Cardiac septum (tissue), 1 donor: ENCODE measurements around the gene PFDN1. TPM values are rescaled to one million over a fixed set of nuclear protein-coding genes. Genes with fewer than 3 reads are reported as not detected.
"Not testable (repeated sequence)": the region's sequence is repeated elsewhere in the genome, so short reads cannot be mapped to it uniquely, and the experiment has no call there.

Experiments
- DNase-seq: peaks from one replicate; pipeline ENCODE4 v3.0.0-alpha.2; 2020; ENCODE audit warnings: low spot score
- intact Hi-C: fragments of 100-400 bp; cut with DNase I; formaldehyde crosslinking; loops from one replicate; pipeline ENCODE4 v1.14.0; 2022
- long read RNA-seq: library from polyadenylated mRNA; unstranded; transcript quantifications from one replicate; pipeline ENCODE4 v2.0.0, GENCODE V29; 2021
- total RNA-seq: library from RNA; stranded (reverse); fragmentation: NEBNext Ultra II Directional; extraction: Animal tissue kit (Norgen Biotek cat#: 25700); gene quantifications from one replicate; pipeline ENCODE4 v1.2.1, GENCODE V29; 2021
- donor health status: DM: no; HTN: no; CAD: no.

PFDN1 gene, protein sequence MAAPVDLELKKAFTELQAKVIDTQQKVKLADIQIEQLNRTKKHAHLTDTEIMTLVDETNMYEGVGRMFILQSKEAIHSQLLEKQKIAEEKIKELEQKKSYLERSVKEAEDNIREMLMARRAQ
- total RNA-seq, result 71.7 TPM
- long read RNA-seq, transcript PFDN1-202 (3 exons, 787 nt), result minor isoform, 6 of 121 reads
- long read RNA-seq, transcript PFDN1-203 (3 exons, 1,091 nt), result minor isoform, 5 of 121 reads
- long read RNA-seq, transcript PFDN1-201 (4 exons, 1,352 nt), result major isoform, 103 of 121 reads
- long read RNA-seq, partial matches to known transcripts, result 0 of 121 reads
- long read RNA-seq, other reads (novel, unspliced or antisense), result 6 of 121 reads

DNA sequence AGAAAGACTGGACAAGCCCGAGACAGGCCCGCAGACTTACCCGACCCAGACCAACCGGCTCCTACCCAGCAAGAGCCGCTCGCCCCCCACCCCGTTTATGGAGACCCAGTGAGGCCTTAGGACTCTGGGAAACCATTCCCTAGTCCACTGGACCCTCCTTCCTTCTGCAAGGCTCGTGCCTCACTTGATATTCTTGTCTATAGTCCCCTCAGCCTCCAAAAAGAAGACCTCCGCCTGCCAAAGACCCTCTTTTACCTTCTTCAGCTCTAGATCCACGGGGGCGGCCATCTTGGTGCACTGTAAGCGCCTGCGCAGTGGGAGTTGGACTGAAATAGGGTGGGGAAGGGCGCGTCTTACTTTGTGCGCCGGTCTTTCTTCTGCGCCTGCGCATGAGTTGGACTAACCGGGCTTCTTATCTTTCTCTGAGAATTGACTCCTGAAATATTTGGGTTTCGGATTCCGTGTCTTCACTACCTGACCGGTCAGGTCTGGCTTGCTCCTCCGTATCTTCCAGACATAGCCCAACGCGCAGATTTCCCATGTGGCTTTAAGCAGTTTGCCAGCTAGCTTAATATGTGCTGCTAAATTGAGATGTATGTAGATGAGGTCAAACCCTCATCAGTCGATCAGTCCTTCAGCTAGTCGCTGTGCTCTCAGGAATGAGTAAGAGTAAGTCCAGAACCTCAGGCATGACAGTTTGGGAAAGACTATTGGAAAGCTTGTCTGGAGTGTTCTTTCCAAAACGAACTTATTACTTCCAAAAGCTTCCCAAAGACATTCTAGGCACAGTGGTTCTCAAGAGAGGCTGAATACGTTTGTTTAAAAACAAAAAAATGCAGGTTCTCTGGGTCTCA lies at the start of gene PFDN1:
TSS of gene PFDN1 (minus strand) at position 316 of the 854 bp plus-strand sequence. CDS start at position 288, 28 bp downstream.
- intact Hi-C loops, result no loop called here
- DNase-seq, result peak; percentile 96

- no peak for DNase-seq
- intact Hi-C loops, result loop anchor here (1.0 to 10.0 kb wide), 2 partner anchors 107 to 277 kb away; no protein-coding TSS in a partner anchor
Observed at GRCh38 chr5:140351609-140352334, 48.9 kb upstream of the PFDN1 start.

DNA sequence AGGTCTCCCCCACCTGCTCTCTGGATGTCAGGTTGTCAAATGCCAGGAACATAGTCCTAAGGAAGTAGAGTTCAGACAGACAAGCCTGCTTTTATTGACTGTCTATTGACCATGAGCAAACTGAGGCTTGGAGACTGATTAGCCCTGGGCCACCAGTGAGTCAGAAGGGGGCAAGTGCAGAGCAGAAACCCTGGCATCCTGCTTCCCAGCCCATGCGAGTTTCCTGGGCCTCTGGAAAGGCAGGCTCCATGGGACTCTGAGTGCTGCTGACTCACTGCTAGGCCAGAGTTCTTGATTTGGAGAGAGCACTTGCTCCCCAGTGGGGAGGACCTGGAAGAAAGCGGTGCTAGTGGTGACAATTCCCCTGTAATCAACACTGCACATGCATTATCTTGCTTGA lies 46.3 kb upstream of the PFDN1 start:
- DNase-seq, result no peak
- intact Hi-C loops, result loop anchor here (5.0 kb wide), 1 partner anchor 172 kb away; the partner anchor contains the start of gene CYSTM1

GRCh38 chr5:140348104-140348503 lies 45.2 kb upstream of the PFDN1 start:
- intact Hi-C loops, result loop anchor here (5.0 kb wide), 1 partner anchor 171 kb away; the partner anchor contains the start of gene CYSTM1
- peak; percentile 53 for DNase-seq

- peak; percentile 62 for DNase-seq
- intact Hi-C loops, result loop anchor here (2.0 to 5.0 kb wide), 2 partner anchors 51 to 170 kb away; partner anchors contain the start of gene CYSTM1
Observed at GRCh38 chr5:140347360-140347759, 44.5 kb upstream of the PFDN1 start.

DNA sequence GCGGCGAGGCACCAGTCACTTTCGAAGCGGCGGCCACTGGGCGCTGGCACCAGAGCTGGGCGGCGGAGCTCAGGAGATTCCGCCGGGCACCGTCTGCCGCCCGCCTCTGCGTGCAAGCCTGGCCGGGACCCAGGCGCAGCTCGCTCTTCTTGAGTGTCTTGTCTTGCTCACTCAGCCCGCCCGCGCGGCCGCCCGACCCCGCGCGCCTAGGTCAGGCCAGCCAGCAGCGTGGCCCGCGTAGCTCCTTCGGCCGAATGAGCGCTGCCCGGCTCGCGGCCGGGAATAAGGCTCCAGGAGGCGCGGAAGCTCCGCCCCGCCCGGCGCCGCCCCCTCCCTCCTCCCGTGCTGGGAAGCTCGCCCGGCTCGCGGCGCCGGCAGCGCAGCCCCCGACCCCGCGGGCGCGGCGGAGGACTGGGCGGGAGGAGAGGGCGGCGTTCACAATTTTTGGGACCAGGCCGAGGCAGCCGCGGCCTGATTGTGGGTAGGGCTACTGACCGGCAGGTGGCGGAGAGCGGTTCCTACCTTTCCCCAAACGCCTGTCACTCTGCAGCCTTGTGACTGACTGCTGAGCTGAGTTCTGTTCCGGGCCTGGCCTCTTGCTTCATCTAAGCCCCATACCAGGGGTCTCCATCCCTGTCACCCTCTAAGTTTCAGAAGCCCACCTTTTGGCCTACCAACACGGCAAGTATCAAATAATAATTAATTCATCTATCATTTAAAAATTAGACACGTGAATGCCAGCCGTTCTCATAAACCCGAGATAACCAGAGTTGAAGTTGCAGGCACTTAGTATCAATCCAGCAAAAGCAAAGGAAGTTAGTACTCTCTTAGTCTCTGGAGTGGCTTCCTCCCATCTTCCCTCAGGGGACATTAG lies 43.7 kb upstream of the PFDN1 start, which contains the start of gene HBEGF:
TSS of gene HBEGF (minus strand) at position 256 of the 874 bp plus-strand sequence. CDS start 275 bp downstream, outside the sequence.
- DNase-seq, result peak; percentile 94
- intact Hi-C loops, result loop anchor here (1.0 to 5.0 kb wide), 3 partner anchors 50 to 169 kb away; partner anchors contain the start of gene CYSTM1

DNA sequence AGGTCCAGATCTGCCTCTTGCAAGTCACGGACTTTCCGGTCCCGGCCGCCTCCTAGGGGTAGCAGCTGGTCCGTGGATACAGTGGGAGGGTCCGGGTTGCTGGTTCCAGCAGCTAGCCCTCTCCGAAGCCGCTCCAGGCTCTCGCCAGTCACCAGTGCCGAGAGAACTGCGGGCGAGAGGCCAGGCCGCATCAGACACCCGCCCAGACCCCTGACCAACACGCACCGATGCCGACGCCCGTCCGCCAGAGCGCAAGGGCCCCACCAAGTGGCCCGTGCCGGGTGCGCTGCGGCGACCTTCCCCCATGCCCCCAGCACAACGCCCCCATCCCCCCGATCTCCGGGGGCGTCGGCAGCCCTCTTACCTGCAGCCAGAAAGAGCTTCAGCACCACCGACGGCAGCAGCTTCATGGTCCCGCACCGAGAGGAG lies 43.0 kb upstream of the PFDN1 start:
- peak; percentile 87 for DNase-seq
- intact Hi-C loops, result loop anchor here (1.0 to 5.0 kb wide), 3 partner anchors 49 to 169 kb away; partner anchors contain the start of gene CYSTM1

DNA sequence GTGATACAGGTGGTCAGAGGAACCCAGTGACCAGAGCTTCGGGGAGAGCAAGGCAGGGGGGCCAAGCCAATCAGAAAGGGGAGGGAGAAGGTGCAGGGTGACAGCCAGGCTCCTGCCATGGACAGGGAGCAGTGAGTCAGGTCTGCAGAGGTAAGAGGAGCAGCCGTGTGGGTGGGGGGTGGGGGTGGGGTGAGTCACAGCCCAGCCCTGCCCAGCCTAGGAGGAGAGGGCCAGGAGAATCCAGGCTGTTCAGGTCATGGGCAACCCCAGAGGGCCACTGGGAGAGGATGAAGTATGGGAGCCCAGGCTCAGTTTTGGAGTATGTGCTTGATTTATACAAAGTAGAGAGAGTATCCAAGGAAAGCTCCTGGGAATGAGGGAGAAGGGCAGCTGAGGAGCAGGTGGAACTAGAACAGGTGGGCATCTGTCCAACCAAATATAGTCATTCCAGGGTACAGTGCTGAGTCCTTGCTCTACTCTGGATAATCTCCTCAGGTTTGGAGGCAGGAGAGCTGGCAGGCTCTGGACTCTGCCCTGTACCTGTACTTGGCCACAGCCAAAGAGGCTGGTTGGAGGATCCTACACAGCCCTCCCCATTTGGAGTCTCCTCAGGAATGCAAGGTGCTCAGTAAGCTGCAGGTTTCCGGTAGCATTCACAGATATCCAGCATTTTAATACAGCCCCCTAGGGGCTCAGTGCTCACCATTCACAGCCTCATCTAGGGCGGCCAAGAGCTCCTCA lies 42.0 kb upstream of the PFDN1 start:
- intact Hi-C loops, result loop anchor here (5.0 kb wide), 1 partner anchor 168 kb away; the partner anchor contains the start of gene CYSTM1
- DNase-seq, result no peak

DNA sequence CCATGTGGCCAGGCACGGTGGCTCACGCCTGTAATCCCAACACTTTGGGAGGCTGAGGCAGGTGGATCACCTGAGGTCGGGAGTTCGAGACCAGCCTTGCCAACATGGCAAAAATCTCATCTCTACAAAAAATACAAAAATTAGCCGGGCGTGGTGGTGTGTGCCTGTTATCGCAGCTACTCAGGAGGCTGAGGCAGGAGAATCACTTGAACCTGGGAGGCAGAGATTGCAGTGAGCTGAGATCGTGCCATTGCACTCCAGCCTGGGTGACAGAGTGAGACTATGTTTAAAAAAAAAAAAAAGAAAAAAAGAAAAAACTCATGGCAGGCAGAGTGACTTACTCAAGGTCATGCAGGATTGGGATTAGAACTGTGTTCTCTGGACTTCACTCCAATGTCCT lies 40.9 kb upstream of the PFDN1 start:
- intact Hi-C loops, DNase-seq: not testable (repeated sequence)

- intact Hi-C loops, result no loop called here
- DNase-seq, result no peak
Observed at GRCh38 chr5:140342896-140343295, 40.0 kb upstream of the PFDN1 start.

DNA sequence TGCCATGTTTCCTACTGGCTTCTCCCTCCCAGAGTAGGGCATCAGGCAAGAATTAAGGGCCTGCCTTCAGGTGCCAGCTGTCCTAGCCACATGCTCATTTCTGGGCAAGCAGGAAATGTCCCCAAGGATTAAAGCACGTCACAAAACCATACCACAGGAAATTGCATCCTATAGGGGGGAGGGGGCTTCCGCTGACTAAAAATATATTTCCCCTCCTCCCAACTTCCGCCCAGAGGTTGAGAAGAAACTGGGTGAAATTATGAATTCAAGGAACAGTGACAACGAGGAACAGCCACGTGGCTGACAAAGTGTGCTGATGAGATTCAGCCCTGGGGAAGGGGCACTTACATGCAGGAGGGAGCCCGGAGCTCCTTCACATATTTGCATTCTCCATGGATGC lies 39.4 kb upstream of the PFDN1 start:
- intact Hi-C loops, result no loop called here
- DNase-seq, result peak; percentile 76

DNA sequence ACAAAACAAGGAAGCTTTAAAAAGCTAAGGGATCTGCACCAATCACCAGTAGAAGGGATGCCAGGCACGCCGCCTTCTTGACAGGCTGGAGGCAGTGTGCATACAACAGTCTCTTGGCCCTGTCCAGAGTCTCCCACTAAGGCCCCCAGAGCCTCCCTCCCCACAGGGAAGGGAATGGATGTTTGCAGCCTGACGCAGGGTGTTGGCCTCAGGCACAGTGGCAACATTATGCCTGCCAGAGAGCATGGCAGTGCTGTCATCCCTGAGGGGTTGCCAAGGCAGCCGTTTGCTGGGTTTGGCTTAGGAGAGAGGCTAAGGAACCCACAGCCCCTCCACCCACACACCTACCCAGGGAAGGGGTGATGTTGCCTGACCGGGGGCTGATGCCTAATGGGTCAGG lies 38.7 kb upstream of the PFDN1 start:
- intact Hi-C loops, result no loop called here

GRCh38 chr5:140340605-140341121 lies 37.8 kb upstream of the PFDN1 start:
- intact Hi-C loops, result no loop called here
- no peak for DNase-seq

More for the DNA sequence above, 38.7 kb upstream of the PFDN1 start:
- peak; percentile 90 for DNase-seq

- intact Hi-C loops, result no loop called here
Observed at GRCh38 chr5:140339636-140340035, 36.7 kb upstream of the PFDN1 start.

GRCh38 chr5:140338908-140339307 lies 36.0 kb upstream of the PFDN1 start:
- no peak for DNase-seq
- intact Hi-C loops, result no loop called here

More at GRCh38 chr5:140339636-140340035, 36.7 kb upstream of the PFDN1 start:
- DNase-seq, result no peak

DNA sequence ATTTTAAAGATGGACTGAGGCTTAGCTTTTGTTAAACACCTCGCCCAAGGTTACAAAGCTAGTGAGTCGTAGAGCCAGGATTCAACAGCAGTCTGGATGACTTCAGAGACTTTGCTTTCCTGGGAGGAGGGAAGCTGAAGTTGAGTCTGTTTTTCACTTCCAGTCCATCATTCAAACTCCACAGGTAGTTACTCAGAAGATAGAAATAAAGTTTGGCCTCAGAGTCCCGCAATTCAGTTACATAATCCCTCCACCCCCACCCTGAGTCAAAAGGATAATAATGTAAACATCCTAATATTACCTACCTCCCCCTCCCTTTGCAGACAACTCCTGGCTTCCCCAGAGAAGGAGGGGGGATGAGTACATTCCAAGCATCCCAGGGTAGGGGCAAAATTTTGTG lies 35.4 kb upstream of the PFDN1 start:
- intact Hi-C loops, result no loop called here
- no peak for DNase-seq

GRCh38 chr5:140337880-140338279 lies 35.0 kb upstream of the PFDN1 start:
- intact Hi-C loops, result no loop called here
- no peak for DNase-seq
